Spleen (tissue), 11 donors: ENCODE measurements around the gene RUSF1. TPM values are rescaled to one million over a fixed set of nuclear protein-coding genes. Genes with fewer than 3 reads are reported as not detected.
"Not testable (repeated sequence)": the region's sequence is repeated elsewhere in the genome, so short reads cannot be mapped to it uniquely, and the experiment has no call there.

ENCODE experiments used
- DNase-seq: peaks from one replicate; pipeline ENCODE4 v3.0.0-alpha.2; 2020
- H3K27ac ChIP-seq, 8 donors: fragments of 200-600 bp; sonication (generic) in 7 of 8; 1 replicate in 4 of 8; 2 replicates in 4 of 8; pipeline versions ENCODE4 v1.5.0 to v1.8.0; 2016 to 2021; ENCODE audit warnings: inconsistent platforms in 4 of 8, mild to moderate bottlenecking in 4 of 8, moderate library complexity in 1 of 8
- H3K27me3 ChIP-seq, 7 donors: fragments of 200-600 bp; sonication (generic) in 6 of 7; replicated peaks in 1 of 7; 1 replicate in 4 of 7; 2 replicates in 3 of 7; pipeline versions ENCODE4 v1.5.0 to v1.8.0; 2016 to 2021; ENCODE audit warnings: inconsistent platforms in 3 of 7, mild to moderate bottlenecking in 1 of 7
- H3K36me3 ChIP-seq, 6 donors: fragments of 200-600 bp; sonication (generic) in 5 of 6; 1 replicate in 4 of 6; 2 replicates in 2 of 6; pipeline versions ENCODE4 v1.5.0 to v1.8.0; 2016 to 2021; ENCODE audit warnings: inconsistent platforms in 2 of 6
- H3K4me1 ChIP-seq, 6 donors: fragments of 200-600 bp; sonication (generic) in 5 of 6; 1 replicate in 3 of 6; 2 replicates in 3 of 6; pipeline versions ENCODE4 v1.5.0 to v1.8.0; 2016 to 2021; ENCODE audit warnings: inconsistent platforms in 3 of 6
- H3K4me3 ChIP-seq, 8 donors: fragments of 200-600 bp; sonication (generic) in 7 of 8; 1 replicate in 4 of 8; 2 replicates in 4 of 8; pipeline versions ENCODE4 v1.5.0 to v1.8.0; 2016 to 2021; ENCODE audit warnings: inconsistent platforms in 4 of 8, mild to moderate bottlenecking in 4 of 8, moderate library complexity in 2 of 8
- H3K9me3 ChIP-seq, 8 donors: fragments of 200-600 bp; sonication (generic) in 7 of 8; 1 replicate in 4 of 8; 2 replicates in 4 of 8; pipeline versions ENCODE4 v1.5.0 to v1.8.0; 2016 to 2021; ENCODE audit warnings: inconsistent platforms in 4 of 8
- POLR2A ChIP-seq, 3 donors: fragments of 450-650 bp; IDR thresholded peaks; one replicate each; pipeline ENCODE4 v1.5.1; 2017; ENCODE audit warnings: antibody characterized with exemption in 3 of 3, mild to moderate bottlenecking in 1 of 3
- POLR2AphosphoS5 ChIP-seq, 3 donors: sonication (generic); formaldehyde crosslinking; IDR thresholded peaks; one replicate each; pipeline ENCODE4 v1.5.1; 2017; ENCODE audit warnings: antibody characterized with exemption in 3 of 3
- WGBS, 5 donors: extraction: QIAGEN DNeasy Blood & Tissue Kit in 3 of 5; methylation state at CpG; one replicate each; pipeline versions ENCODE4 v1.1.5 to v1.1.7; 2013 to 2018; 5-methylcytosine and 5-hydroxymethylcytosine counted together
- intact Hi-C: fragments of 100-400 bp; cut with DNase I; formaldehyde crosslinking; loops from one replicate; pipeline ENCODE4 v1.15.0; 2023; ENCODE audit warnings: low total_unique reads
- polyA plus RNA-seq, 3 donors: library from polyadenylated mRNA; stranded (reverse); fragments of 200-250 nt; gene quantifications; one replicate each; pipeline ENCODE4 v1.2.1, GENCODE V29; 2013
- total RNA-seq, 7 donors: library from RNA; depleted of rRNA in 3 of 7; stranded (reverse); fragments of >200 nt in 3 of 7; fragmentation: NEBNext Ultra II Directional in 4 of 7; extraction: Animal tissue kit (Norgen Biotek cat#: 25700) in 4 of 7; gene quantifications; one replicate each; pipeline versions ENCODE4 v1.1.0 to v1.2.1, GENCODE V29; 2016 to 2021
- TF ChIP-seq, protein P1 (sequence below), 11 experiments: fragments of 200-600 bp in 7 of 11; fragments of 450-650 bp in 4 of 11; sonication (generic) in 4 of 11; IDR thresholded peaks in 8 of 11; conservative IDR thresholded peaks in 3 of 11; 1 replicate in 7 of 11; 2 replicates in 4 of 11; pipeline versions ENCODE4 v1.4.0 to v1.8.0; 2016 to 2021; ENCODE audit warnings: antibody characterized with exemption in 11 of 11, inconsistent platforms in 4 of 11, mild to moderate bottlenecking in 1 of 11
- donor health status: healthy with polysubstance abuse.
- donor health status: DM: no; HTN: no; CAD: no; lungs with moderate emphysema.
- donor health status: DM: no; HTN: no; CAD: no.
- donor health status: Bipolar disorder and iron deficiency.
- donor health status: healthy.
- donor health status: DM: no; HTN: no; CAD: no.
- donor health status: DM: yes; HTN: yes; CAD: no.

The RUSF1 gene
- total and polyA plus RNA-seq, 10 donors: 36.6 to 73.3 (median 51.2) TPM

GRCh38 chr16:31505483-31505882 is 2.7 kb downstream of the RUSF1 start:
- Histone ChIP-seq H3K27me3 (no peaks in the 10 kb centered on the region), H3K4me1 (peaks cover 22 to 75% (median 57%) of the 10 kb centered on the region in 6 donors), H3K9me3 (no peaks in the 10 kb centered on the region), H3K4me3 (no peak overlapping the region), H3K36me3 (peaks cover 0 to 18% (median under 1%) of the 10 kb centered on the region in 6 donors), H3K27ac (no peak overlapping the region)
- 22 to 40% (median 29%) methylated on average over 4 of the region's 4 CpGs for WGBS, 5 donors
- TF ChIP-seq POLR2A (IDR thresholded peaks at IDR 0.05): no peak
- intact Hi-C loops: no loop called here
- no peak for DNase-seq

DNA sequence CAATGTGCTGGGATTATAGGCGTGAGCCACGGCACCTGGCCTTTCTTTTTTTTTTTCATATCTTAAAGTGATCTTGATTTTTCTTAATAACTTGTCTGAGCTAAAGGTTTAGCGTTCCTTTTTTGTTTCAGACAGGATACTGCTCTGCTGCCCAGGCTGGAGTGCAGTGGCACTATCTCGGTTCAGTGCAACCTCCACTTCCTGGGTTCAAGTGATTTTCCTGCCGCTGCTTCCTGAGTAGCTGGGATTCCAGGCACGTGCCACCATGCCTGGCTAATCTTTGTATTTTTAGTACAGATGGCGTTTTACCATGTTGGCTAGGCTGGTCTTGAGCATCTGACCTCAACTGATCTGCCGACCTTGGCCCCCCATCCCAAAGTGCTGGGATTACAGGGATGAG is 4.0 kb downstream of the RUSF1 start:
- peaks cover 0 to 32% (median 8%) of the 10 kb centered on the region in 6 donors for H3K36me3 ChIP-seq
- WGBS, 5 donors: 32 to 46% (median 42%) methylated on average over 8 of the region's 8 CpGs
- peak overlapping the region in 4 of 8 donors; percentile 1 to 23 (median 13) for H3K27ac ChIP-seq
- no peaks in the 10 kb centered on the region for H3K27me3 ChIP-seq
- peaks cover 22 to 62% (median 50%) of the 10 kb centered on the region in 6 donors for H3K4me1 ChIP-seq
- intact Hi-C loops: no loop called here
- peak in 2 of 3 donors; percentile 74 to 81 for TF ChIP-seq POLR2AphosphoS5 (IDR thresholded peaks at IDR 0.05)
- no peak for TF ChIP-seq POLR2A (IDR thresholded peaks at IDR 0.05)
- TF ChIP-seq, protein P1, sequence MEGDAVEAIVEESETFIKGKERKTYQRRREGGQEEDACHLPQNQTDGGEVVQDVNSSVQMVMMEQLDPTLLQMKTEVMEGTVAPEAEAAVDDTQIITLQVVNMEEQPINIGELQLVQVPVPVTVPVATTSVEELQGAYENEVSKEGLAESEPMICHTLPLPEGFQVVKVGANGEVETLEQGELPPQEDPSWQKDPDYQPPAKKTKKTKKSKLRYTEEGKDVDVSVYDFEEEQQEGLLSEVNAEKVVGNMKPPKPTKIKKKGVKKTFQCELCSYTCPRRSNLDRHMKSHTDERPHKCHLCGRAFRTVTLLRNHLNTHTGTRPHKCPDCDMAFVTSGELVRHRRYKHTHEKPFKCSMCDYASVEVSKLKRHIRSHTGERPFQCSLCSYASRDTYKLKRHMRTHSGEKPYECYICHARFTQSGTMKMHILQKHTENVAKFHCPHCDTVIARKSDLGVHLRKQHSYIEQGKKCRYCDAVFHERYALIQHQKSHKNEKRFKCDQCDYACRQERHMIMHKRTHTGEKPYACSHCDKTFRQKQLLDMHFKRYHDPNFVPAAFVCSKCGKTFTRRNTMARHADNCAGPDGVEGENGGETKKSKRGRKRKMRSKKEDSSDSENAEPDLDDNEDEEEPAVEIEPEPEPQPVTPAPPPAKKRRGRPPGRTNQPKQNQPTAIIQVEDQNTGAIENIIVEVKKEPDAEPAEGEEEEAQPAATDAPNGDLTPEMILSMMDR (IDR thresholded peaks at IDR 0.05 in 8 of 11, conservative IDR thresholded peaks at IDR 0.05 in 3 of 11): no peak
- H3K9me3 ChIP-seq: no peaks in the 10 kb centered on the region
- DNase-seq: no peak
- H3K4me3 ChIP-seq: no peak overlapping the region

DNA sequence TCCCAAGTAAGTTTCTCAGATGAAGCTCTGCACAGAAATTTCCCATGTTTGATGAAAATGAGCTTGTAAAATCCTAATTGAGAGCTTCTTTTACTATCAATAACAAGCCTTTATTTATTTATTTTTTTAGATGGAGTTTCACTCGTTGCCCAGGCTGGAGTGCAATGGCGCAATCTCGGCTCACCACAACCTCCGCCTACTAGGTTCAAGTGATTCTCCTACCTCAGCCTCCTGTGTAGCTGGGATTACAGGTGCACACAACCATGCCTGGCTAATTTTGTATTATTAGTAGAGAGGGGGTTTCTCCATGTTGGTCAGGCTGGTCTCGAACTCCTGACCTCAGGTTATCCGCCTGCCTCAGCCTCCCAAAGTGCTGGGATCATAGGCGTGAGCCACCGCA is 4.6 kb downstream of the RUSF1 start:
- WGBS, 5 donors: 83 to 93% (median 88%) methylated on average over 8 of the region's 8 CpGs

GRCh38 chr16:31502981-31503380 is 5.2 kb downstream of the RUSF1 start:
- H3K4me1 ChIP-seq: peaks cover 22 to 54% (median 44%) of the 10 kb centered on the region in 6 donors
- no peaks in the 10 kb centered on the region for H3K27me3 ChIP-seq
- DNase-seq: no peak
- intact Hi-C loops: no loop called here
- H3K4me3 ChIP-seq: no peak overlapping the region
- H3K9me3 ChIP-seq: no peaks in the 10 kb centered on the region
- no peak overlapping the region for H3K27ac ChIP-seq
- H3K36me3 ChIP-seq: peaks cover 0 to 43% (median 20%) of the 10 kb centered on the region in 6 donors
- no peak for TF ChIP-seq POLR2AphosphoS5 (IDR thresholded peaks at IDR 0.05)
- TF ChIP-seq, protein P1 (IDR thresholded peaks at IDR 0.05 in 8 of 11, conservative IDR thresholded peaks at IDR 0.05 in 3 of 11): no peak
- TF ChIP-seq POLR2A (IDR thresholded peaks at IDR 0.05): no peak

More for the DNA sequence above, 4.6 kb downstream of the RUSF1 start:
- H3K27ac ChIP-seq, intact Hi-C loops, H3K27me3 ChIP-seq, DNase-seq, H3K4me3 ChIP-seq, H3K9me3 ChIP-seq: not testable (repeated sequence)
- Histone ChIP-seq H3K4me1 (peaks cover 22 to 56% (median 44%) of the 10 kb centered on the region in 6 donors), H3K36me3 (peaks cover 0 to 38% (median 14%) of the 10 kb centered on the region in 6 donors)

GRCh38 chr16:31501966-31502348 is 6.2 kb downstream of the RUSF1 start:
- H3K36me3 ChIP-seq: peaks cover 0 to 54% (median 29%) of the 10 kb centered on the region in 6 donors
- no peak overlapping the region for H3K4me3 ChIP-seq
- 89 to 96% (median 92%) methylated on average over 4 of the region's 4 CpGs for WGBS, 5 donors
- intact Hi-C loops: no loop called here
- TF ChIP-seq POLR2AphosphoS5 (IDR thresholded peaks at IDR 0.05): no peak
- H3K4me1 ChIP-seq: peaks cover 15 to 45% (median 35%) of the 10 kb centered on the region in 6 donors
- H3K9me3 ChIP-seq: no peaks in the 10 kb centered on the region
- DNase-seq: no peak
- H3K27me3 ChIP-seq: no peaks in the 10 kb centered on the region
- H3K27ac ChIP-seq: no peak overlapping the region
